GDM1 (cell line): ENCODE data around the gene GPRC6A.

ENCODE experiments used
- DNase-seq: peaks from one replicate; lab custom pipeline; 2025; lab: John Stamatoyannopoulos, UW

The GPRC6A gene

DNA sequence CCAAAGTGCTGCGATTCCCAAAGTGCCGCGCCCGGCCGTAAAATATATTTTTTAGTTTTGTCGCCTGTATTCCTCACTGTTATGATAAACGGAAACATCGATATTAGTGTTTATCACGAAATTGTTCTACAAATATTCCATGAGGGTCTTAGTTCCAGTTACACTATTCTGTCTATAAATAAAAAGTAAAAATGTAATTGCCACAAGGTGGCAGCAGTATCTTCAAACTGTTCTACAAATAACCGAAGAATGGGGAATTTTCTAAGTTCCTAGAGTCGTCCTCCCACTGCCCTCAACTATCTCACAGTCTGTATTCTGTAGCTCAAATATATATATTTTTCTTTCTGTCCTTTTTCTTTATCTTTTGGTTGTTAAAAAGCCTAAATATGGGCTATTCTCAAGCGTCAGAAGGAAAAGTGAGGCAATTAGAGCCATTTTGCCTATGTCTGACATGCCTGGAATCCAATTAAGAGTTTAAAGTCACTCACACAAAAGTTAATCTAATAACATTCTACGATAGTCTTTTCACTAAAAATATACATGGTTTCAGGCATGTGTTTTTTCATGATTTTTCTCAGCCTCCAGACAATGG lies 49.2 kb downstream of the GPRC6A start:
- DNase-seq, result peak; percentile 4

- DNase-seq, result no peak
Measured at GRCh38 chr6:116773886-116774285, 55.0 kb downstream of the GPRC6A start.

DNA sequence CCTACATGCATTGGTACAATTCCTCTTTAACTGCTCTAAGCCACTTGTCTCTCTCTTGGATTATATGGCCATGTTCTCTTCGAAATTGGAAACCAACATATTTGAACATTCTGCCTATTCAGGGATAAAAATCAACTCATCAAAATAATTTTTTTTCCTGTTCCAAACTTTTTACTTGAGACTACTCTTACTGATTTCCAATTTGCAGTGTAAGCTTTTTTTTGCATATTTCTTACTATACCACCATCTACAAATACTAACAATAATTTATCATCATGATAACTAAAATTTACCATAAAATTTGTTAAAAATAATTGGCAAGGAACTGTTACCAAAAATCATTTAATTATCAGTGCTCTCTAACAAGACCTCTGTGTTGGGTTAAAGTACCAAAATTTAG lies 56.4 kb downstream of the GPRC6A start:
- DNase-seq, result no peak

DNA sequence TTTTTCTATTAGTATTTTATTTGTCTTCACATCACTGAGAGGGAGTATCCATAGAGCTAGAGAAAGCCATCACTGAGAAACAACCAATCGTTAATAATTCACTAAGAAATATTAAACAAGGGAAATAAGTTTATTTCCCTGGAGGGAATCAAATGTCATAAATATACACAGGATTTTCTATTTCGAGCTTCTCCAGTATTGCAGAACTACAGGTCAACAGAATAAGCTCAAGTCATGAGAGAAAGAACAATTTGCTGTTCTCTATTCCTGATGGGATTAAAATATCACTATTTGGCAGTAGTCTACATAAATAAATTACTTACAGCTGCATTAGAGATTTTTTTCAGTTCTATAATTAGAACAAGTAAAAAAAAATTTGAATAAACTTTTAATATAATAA lies 61.2 kb downstream of the GPRC6A start:
- no peak for DNase-seq

DNA sequence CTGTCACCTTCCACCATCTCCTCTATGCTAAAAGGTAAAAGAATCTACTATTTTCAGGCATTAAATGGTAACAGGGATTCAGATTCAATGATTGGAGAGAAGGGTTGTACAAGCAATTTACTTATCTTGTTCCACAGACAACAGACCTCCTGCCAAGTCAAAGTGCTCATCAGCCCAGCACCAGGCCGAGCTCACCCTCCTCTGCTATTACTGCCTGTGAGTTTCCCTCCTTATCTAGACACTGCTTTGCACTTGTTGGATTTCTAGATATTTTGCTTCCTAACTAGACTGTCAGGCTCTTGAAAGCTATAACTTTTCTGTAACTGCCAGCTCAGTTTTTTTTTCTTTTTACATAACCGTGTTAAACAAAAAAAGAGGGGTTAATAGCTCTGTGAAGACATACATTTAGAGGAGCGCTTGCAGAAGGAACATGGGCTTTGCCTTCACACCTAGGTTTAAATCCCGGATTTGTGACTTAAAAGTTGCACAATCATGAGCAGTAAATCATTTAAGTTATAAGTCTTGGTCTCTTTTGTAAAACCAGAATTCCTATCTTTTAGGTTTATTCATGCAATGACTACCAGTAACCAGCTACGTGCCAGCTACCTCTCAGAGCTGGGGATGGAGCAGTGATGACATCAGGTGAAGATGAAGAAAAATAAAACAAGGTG lies 62.2 kb downstream of the GPRC6A start:
- no peak for DNase-seq

DNA sequence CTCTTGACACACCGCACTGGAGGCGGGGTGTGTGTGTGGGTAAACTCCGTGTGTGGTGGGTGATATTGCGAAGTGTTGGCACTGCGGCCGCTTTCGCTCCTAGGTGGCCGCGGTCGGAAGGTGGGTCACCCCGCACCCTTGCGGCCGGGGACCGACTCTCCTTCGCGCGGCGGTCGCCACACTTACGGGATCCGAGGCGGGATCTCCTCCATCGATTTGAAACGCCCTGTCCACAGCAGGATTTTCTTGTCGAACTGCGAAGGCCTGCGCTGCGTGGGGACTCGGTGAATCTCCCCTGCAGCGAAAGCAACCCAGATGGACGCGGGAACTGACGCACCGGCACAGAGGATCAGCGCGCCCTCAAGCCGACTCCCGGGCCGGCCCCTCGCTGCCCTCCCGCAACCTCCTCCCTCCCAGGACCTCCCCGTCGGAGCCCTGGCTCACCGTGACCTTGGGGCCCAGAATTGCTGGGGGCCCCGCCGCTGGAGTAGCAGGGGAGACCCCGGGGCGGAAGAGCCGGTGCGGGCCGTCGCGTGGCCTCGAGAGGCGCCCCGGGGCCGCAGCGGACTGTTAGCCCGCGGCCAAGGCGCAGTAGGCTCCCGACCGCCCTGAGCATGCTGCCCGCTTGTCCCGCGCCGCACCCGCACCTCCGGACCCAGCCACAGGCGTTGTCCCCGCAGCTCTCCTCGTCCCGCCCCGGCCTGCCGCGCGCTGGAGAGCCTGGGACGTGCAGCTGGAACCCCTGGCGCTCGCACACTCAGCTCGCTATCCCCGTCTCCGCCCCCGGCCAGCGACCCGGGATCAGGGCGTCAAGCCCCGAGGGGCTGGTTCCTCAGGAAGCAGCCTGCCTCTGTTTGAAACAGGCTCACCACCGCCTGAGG lies 63.7 kb downstream of the GPRC6A start, which contains the start of gene FAM162B:
Gene FAM162B (minus strand): TSS at position 759 of the 881 bp plus-strand sequence. CDS start 143 bp downstream, at position 616.
- no peak for DNase-seq

DNA sequence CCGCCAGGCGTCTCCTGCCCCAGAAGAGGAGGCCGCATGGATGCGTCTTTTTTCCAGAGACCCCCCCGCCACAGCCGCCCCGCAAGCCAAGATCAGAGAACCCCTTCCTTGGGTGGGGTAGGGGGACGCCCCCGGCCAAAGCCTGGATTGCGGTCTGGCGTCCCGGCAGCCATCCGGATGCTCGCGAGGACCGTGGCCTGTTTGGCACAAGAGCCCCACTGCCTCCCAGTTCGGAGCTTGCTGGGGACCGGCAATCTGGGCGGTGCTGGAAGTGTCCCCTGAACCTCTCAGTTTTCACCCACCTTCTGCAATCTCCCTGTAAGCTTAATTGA lies 64.3 kb downstream of the GPRC6A start:
- DNase-seq, result no peak

- DNase-seq, result no peak
Measured at GRCh38 chr6:116763906-116764628, 64.8 kb downstream of the GPRC6A start.

GRCh38 chr6:116763048-116763447 lies 65.8 kb downstream of the GPRC6A start:
- DNase-seq, result no peak

DNA sequence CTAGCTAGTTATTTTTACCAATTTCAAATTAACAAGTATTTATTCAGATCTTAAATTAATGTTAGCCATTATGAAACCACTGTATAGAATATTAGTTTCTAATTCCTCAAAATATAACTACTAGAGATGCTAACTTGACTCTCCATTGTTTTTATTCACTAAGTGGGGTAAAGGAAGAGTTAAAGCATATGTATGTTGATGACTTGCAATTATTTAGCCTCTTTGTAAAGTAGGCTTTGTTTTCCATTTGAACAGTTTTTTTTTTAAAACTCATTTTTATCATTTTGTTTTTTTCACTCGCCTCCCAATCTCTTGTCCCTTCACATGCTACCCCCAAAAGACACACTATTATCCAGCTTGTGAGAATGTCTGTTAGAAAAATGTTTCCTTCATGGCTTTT lies 66.6 kb downstream of the GPRC6A start:
- no peak for DNase-seq

- no peak for DNase-seq
Measured at GRCh38 chr6:116761779-116762178, 67.1 kb downstream of the GPRC6A start.

DNA sequence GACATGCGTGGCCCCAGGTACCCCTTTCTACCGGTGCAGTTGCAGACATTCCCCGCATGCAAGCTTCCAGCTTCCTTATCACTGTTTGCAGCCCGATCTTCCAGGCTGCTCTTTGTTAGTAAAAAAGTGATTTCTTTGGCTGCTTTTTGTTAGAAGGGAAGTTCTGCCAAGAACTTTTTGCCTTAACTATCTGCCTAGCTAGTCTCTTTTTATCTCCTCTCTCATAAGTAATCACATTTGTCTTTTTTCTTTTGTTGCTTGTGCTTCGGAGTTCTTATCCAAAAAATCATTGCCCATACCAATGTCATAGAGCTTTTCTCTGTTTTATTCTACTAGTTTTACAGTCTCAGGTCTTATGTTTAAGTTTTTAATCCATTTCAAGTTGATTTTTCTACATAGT lies 83.7 kb downstream of the GPRC6A start:
- DNase-seq, result no peak
